Stimulated activated CD4-positive, alpha-beta T cell treated with anti-CD3 and anti-CD28 coated beads, TNF-alpha, amount 100 ng/mL, for 1 hour (primary cell): ENCODE measurements around the gene CD58.

Source experiments
- DNase-seq, 3 donors: peaks; one replicate each; pipeline ENCODE4 v3.0.0-alpha.2; 2020; ENCODE audit warnings: low read depth in 3 of 3, low spot score in 1 of 3

CD58 gene

DNA sequence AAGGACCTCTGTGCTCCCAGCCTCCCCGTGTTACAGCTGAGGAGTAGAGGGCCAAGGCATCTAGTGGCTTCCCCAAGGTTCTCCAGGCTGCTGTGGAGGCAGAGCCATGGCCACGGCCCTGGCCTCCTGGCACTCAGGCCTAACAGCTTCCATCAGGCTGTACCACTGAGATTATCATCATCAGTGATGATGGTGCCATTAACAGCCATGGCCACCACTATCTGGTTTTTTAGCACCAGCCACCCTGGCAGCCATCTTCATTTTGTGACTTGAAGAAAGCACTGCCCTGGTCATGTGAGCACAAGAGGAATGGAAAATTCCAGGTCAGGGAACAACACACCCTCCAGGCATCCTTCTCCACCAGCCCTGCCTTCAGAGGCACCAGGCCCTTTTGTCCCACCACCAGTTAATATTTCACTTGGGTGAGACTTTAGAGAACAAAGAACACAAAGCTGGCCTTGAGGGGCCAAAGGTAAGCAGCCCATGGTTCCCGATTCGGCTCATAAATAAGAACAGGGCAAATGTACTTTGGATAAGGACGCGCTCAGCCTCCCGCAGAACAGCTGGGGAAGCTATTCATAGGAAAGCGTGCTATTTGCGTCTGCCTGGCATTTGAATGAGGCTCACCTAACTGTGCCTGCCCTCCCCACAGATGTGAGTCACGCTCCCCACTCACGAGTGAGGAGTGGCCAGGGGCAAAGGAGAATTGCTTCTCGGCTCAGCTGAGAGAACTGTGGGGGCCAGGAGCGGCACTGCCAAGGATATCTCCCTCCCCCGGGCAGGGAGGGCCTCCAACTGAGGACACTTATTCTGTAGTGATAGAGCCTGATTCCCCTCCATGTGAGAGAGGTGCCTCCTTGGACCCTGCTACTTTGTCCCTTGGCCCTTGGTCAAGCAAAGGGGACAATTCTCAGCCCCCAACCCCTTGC is 95.6 kb downstream of the CD58 start:
- no peak for DNase-seq

DNA sequence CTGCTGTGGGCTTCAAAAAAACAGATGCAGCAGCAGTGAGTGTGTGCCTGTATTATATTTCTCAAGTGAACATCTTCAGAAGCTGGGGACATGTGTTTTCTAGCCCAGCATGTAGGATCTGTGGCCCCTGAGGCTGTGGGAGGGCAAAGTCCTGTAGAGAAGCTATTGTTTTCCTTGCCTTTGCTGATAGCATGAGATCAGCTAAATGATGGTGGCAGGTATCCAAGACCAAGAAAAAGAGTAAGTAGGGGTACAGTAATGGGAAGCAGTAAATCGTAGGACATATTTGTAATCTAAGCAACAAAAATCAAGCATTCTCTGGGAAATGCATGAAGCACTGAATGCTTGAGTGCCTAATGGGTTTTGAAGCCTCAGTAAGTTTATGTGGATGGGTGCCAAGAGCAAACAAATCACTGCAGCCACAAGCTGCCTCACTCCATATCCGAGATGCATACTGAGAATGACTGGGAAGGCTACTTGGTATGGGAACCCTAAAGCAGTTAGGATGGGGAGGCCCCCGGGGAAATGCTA is 98.3 kb downstream of the CD58 start:
- no peak for DNase-seq

DNA sequence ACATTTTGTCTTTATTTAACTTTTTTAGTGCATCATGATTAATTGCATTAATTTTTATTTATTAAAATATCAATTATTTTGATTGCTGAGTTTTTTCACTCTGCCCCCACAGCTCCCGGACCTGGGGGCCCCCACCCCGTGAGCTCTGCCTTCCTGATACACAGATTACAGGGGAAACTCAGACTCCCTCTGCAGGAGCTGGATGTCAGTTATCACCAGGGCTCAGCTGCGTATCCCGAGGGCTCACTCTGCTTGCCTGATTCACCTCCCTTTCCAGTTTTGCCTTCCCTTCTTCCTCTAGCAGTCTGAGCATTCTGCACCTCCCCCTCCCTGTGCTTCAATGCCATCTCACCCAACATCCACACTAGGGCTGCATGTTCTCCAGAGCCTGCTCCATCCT is 99.6 kb downstream of the CD58 start:
- DNase-seq = no peak

DNA sequence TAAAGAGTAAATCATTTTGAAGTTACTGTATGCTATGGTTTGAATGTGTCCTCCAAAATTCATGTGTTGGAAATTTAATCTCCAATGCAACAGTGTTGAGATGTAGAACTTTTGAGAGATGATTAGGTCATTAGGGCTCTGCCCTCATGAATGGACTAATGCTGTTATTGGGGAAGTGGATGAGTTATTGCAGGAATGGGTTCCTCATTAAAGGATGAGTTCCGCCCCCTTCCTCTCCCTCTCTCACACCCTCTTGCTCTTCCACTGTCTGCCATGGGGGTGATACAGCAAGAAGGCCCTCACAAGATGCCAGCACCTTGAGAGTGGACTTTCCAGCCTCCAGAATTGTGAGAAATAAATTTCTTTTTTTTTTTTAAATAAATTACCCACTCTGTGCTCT is 100.2 kb downstream of the CD58 start:
- no peak for DNase-seq

DNA sequence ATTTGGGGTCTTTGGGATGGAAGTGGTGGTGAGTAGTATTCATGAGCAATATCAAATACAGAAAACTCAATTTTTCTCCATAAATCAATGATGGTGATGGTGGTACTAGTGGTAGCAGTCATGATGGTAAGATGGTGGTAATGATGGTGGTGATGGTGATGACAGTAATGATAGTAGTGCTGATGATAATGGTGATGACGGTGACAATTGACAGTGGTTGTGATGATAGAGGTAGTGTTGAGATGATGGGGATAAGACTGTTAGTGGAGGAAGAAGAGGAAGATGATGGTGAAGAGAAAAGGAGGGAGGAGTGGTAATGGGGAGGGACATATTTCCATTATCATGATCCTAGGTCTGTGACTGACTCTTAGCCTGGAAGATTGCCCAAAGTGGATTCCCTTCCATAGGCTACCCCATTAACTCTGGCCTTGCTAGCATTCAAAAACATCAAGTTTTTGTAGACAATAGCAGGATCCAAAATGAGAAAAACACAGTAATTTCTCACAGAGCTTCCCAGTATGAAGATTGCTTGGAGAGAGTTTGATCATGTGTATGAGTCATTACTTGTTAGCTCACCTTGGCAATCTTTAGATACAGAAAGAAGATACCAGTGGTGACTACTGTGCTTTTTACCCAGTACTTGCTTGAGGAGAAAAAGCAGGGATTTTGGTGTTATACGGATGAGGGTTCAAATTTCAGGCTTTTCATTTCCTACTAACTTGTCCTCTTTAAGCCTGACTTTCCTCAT is 103.8 kb downstream of the CD58 start:
- DNase-seq = no peak

DNA sequence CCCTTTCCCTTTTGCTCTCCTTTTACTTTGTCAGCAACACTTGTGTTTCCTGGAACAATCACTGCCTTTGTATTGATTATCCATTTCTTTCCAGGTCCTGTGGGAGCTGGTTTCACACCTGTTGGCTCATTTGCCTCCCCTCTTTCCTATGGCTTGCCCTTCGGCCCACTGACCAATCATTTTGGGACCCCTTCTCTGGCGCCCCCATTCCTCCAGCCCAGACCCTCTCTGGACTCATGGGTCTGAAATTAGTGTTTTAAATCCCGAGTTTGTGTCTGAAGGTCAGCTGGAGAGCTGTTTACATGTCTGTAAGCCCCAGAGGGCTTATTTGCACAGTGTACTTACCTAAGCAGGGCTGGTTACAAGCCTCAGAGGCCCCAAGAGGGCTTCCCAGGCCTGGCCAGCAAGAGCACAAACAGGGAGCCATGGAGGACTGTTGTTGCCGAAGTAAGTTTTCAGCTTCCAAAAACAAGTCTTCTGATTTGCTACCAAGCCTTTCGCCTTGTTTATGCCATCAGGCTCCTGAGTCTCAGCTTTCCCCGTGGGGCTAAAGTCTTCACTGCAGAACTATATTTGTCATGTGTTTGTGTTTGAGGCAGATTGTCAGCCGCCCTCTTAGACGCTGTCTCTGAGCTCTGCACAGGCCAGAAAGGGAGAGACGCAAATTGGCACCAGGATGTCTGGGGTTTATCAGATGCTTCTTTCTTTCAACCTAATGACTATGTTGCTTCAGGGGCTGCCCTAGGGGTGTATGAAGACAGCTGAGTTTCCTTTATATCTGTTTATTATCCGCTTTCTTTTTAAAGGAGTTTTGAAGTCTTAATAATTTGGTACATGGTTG is 104.8 kb downstream of the CD58 start:
- DNase-seq = no peak

DNA sequence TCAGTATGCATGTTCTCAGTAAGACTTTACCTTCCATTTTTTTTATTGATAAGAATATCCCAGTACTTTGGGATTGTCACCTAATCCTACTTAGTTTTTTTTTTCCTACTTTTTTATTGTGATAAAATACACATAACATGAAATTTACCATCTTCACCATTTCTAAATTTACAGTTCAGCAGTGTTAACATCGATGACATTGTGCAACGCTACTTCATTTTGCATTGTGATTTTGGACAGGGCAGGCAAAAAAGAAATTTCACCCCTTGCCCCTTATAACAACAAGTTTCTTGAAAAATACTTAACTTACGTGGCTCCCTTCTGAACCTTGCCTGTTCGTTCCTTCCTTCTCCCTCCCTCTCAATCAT is 105.4 kb downstream of the CD58 start:
- no peak for DNase-seq
